Keratinocyte (primary cell): ENCODE measurements around the gene TRABD2B. TPM values are rescaled to one million over a fixed set of nuclear protein-coding genes. Genes with fewer than 3 reads are reported as not detected.

Experiments used
- DNase-seq: peaks from one replicate; pipeline ENCODE4 v3.0.0-alpha.2; 2011; ENCODE audit warnings: low read depth, missing footprints, low spot score
- FAIRE-seq: peaks from 2 replicates; lab custom pipeline; 2011; peaks lifted over from hg19 to GRCh38; lab: Jason Lieb, UNC
- H2AFZ ChIP-seq: 2 replicates; pipeline ENCODE4 v1.6.0; 2012; ENCODE audit warnings: low read length, control low read depth, inconsistent platforms; ENCODE audit not compliant: control insufficient read depth
- H3K27ac ChIP-seq: 2 replicates; pipeline ENCODE4 v1.5.1; 2011; ENCODE audit warnings: low read length; ENCODE audit not compliant: control insufficient read depth, insufficient read depth
- H3K27me3 ChIP-seq: 3 replicates; pipeline ENCODE4 v1.6.0; 2011; ENCODE audit warnings: low read length; ENCODE audit not compliant: control insufficient read depth, insufficient read depth; ENCODE audit errors: extremely low read depth
- H3K36me3 ChIP-seq, 2 experiments: 2 replicates in 1 of 2; 3 replicates in 1 of 2; pipeline ENCODE4 v1.5.1; 2011; ENCODE audit warnings: low read length in 2 of 2, mild to moderate bottlenecking in 1 of 2; ENCODE audit not compliant: control insufficient read depth in 2 of 2, insufficient read depth in 2 of 2; ENCODE audit errors: extremely low read depth in 1 of 2
- H3K4me1 ChIP-seq: 3 replicates; pipeline ENCODE4 v1.5.1; 2011; ENCODE audit warnings: low read length; ENCODE audit not compliant: control insufficient read depth, insufficient read depth; ENCODE audit errors: extremely low read depth
- H3K4me2 ChIP-seq: 3 replicates; pipeline ENCODE4 v1.6.0; 2011; ENCODE audit warnings: low read depth, low read length; ENCODE audit not compliant: control insufficient read depth, insufficient read depth; ENCODE audit errors: extremely low read depth
- H3K4me3 ChIP-seq, 3 experiments: fragments of 200-600 bp in 1 of 3; sonication (generic) in 1 of 3; 2 replicates in 2 of 3; 3 replicates in 1 of 3; pipeline ENCODE4 v1.5.1; 2011 to 2016; ENCODE audit warnings: low read length in 3 of 3, mild to moderate bottlenecking in 3 of 3, control low read depth in 2 of 3, inconsistent platforms in 1 of 3, low read depth in 1 of 3, mixed read lengths in 1 of 3, mixed run types in 1 of 3, moderate library complexity in 1 of 3; ENCODE audit not compliant: control insufficient read depth in 2 of 3, insufficient read depth in 2 of 3; ENCODE audit errors: extremely low read depth in 1 of 3
- H3K79me2 ChIP-seq: 2 replicates; pipeline ENCODE4 v1.6.0; 2012; ENCODE audit warnings: low read length; ENCODE audit not compliant: control insufficient read depth, insufficient read depth
- H3K9ac ChIP-seq: 3 replicates; pipeline ENCODE4 v1.6.0; 2011; ENCODE audit warnings: low read length; ENCODE audit not compliant: control insufficient read depth, insufficient read depth; ENCODE audit errors: extremely low read depth
- H3K9me1 ChIP-seq: 3 replicates; pipeline ENCODE4 v1.6.0; 2011; ENCODE audit warnings: low read length; ENCODE audit not compliant: control insufficient read depth, insufficient read depth; ENCODE audit errors: extremely low read depth
- H3K9me3 ChIP-seq: 2 replicates; pipeline ENCODE4 v1.5.1; 2012; ENCODE audit warnings: low read depth, low read length; ENCODE audit not compliant: control insufficient read depth
- H4K20me1 ChIP-seq: 3 replicates; pipeline ENCODE4 v1.6.0; 2011; ENCODE audit warnings: low read length; ENCODE audit not compliant: control insufficient read depth, insufficient read depth; ENCODE audit errors: extremely low read depth
- CTCF ChIP-seq, 3 experiments: IDR thresholded peaks in 1 of 3; conservative IDR thresholded peaks in 1 of 3; optimal IDR thresholded peaks in 1 of 3; 2 replicates in 2 of 3; 3 replicates in 1 of 3; pipeline versions ENCODE3 to v1.5.1; 2011; ENCODE audit warnings: low read length in 3 of 3, mild to moderate bottlenecking in 3 of 3, moderate library complexity in 2 of 3, control low read depth in 1 of 3, inconsistent platforms in 1 of 3; ENCODE audit not compliant: insufficient read depth in 2 of 3; ENCODE audit errors: extremely low read depth in 1 of 3
- EZH2 ChIP-seq: IDR thresholded peaks from one replicate; pipeline ENCODE4 v1.6.1; 2012; ENCODE audit warnings: inconsistent platforms, mild to moderate bottlenecking, low read length, moderate library complexity
- dilution Hi-C: fragments of 300-500 bp; cut with MboI; formaldehyde crosslinking; loops from one replicate; pipeline ENCODE4 v1.7.0; 2020; ENCODE audit warnings: low sequenced_read_pairs; ENCODE audit not compliant: extremely low pct_ligation_motif_present
- polyA plus RNA-seq, 5 experiments: library from polyadenylated mRNA; depleted of rRNA in 3 of 5; stranded (reverse) in 3 of 5; stranded (forward) in 1 of 5; unstranded in 1 of 5; fragments of >200 nt; gene quantifications; 1 replicate in 1 of 5; 2 replicates in 3 of 5; 3 replicates in 1 of 5; pipeline versions ENCODE4 v1.2.1 to v1.2.3, GENCODE V29; 2011 to 2012; ENCODE audit warnings: missing spikeins in 2 of 5, low read depth in 1 of 5, low replicate concordance in 1 of 5

Gene TRABD2B
- polyA plus RNA-seq, 1 donor (not counting 4 experiments of a cell fraction or from before 2014, with no cell fraction given) = 0.13 TPM

GRCh38 chr1:47805921-47806361 is 191.2 kb downstream of the TRABD2B start:
- Histone ChIP-seq H3K4me2 (no peak overlapping the region), H3K4me1 (peaks cover 15% of the 10 kb centered on the region), H4K20me1 (no peaks in the 10 kb centered on the region), H3K79me2 (no peaks in the 10 kb centered on the region), H3K27me3 (no peaks in the 10 kb centered on the region), H3K9me3 (no peaks in the 10 kb centered on the region), H3K9me1 (no peaks in the 10 kb centered on the region), H3K36me3 (no peaks in the 10 kb centered on the region), H3K27ac (no peak overlapping the region), H2AFZ (no peak overlapping the region), H3K9ac (no peak overlapping the region), H3K4me3 (no peak overlapping the region)
- FAIRE-seq (no peak), DNase-seq (no peak)
- TF ChIP-seq EZH2 (no peak), CTCF (optimal IDR thresholded peaks at IDR 0.05 in 1 of 3, IDR thresholded peaks at IDR 0.05 in 1 of 3, conservative IDR thresholded peaks at IDR 0.05 in 1 of 3; ENCODE audit: extremely low read depth in 1 of 3, insufficient read depth in 2 of 3, low read length in 3 of 3) (no peak)
- dilution Hi-C loops = no loop called here

- no peak overlapping the region for H3K4me2 ChIP-seq
- H3K27ac ChIP-seq = no peak overlapping the region
- DNase-seq (no peak), FAIRE-seq (no peak)
- H2AFZ ChIP-seq = no peak overlapping the region
- no peaks in the 10 kb centered on the region for H3K9me1 ChIP-seq
- H3K4me3 ChIP-seq = no peak overlapping the region
- H4K20me1 ChIP-seq = no peaks in the 10 kb centered on the region
- no peaks in the 10 kb centered on the region for H3K79me2 ChIP-seq
- no peaks in the 10 kb centered on the region for H3K36me3 ChIP-seq
- H3K27me3 ChIP-seq = no peaks in the 10 kb centered on the region
- no peak for TF ChIP-seq CTCF (optimal IDR thresholded peaks at IDR 0.05 in 1 of 3, IDR thresholded peaks at IDR 0.05 in 1 of 3, conservative IDR thresholded peaks at IDR 0.05 in 1 of 3; ENCODE audit: extremely low read depth in 1 of 3, insufficient read depth in 2 of 3, low read length in 3 of 3)
- TF ChIP-seq EZH2 = no peak
- dilution Hi-C loops = no loop called here
- peaks cover 11% of the 10 kb centered on the region for H3K4me1 ChIP-seq
- H3K9ac ChIP-seq = no peak overlapping the region
- H3K9me3 ChIP-seq = no peaks in the 10 kb centered on the region
Measured at GRCh38 chr1:47805018-47805417, 192.2 kb downstream of the TRABD2B start.
